Esophagus squamous epithelium (tissue), 4 donors: ENCODE data around the gene PLK4.

ENCODE experiments used
- POLR2A ChIP-seq, 4 donors: fragments of 450-650 bp; IDR thresholded peaks; one replicate each; pipeline ENCODE4 v1.6.1; 2017; ENCODE audit warnings: antibody characterized with exemption in 4 of 4, mild to moderate bottlenecking in 4 of 4, moderate library complexity in 3 of 4
- TF ChIP-seq, protein P1 (sequence below), 6 experiments: fragments of 450-650 bp in 4 of 6; fragments of 200-600 bp in 2 of 6; sonication (generic) in 2 of 6; IDR thresholded peaks; one replicate each; pipeline ENCODE4 v1.5.1; 2016 to 2019; ENCODE audit warnings: antibody characterized with exemption in 6 of 6, mild to moderate bottlenecking in 4 of 6, moderate library complexity in 4 of 6

DNA sequence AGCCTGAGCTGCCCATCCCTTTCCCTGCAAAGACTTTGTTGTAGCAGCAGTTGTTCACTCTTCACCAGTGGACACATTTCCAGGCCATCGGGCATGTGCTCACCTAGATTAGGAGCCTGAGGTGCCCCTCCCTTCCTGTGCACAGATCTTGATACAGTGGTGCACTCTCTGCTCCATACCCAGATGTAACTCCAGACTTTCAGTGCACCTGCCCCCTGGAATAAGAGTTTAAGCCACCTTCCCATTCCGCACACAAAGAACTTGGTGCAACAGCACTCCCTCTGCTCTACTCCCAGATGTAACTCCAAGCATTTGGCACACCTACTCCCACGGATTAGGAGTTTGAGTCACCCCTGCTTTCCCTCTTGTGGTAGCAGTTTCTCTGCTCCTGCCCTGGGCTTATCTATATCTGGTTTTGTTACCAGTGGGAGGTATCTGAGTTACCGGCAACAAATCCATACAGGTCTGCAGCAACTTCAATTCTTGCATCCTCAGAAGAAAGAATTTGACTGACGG lies 36.0 kb upstream of the PLK4 start:
- TF ChIP-seq, protein P1, sequence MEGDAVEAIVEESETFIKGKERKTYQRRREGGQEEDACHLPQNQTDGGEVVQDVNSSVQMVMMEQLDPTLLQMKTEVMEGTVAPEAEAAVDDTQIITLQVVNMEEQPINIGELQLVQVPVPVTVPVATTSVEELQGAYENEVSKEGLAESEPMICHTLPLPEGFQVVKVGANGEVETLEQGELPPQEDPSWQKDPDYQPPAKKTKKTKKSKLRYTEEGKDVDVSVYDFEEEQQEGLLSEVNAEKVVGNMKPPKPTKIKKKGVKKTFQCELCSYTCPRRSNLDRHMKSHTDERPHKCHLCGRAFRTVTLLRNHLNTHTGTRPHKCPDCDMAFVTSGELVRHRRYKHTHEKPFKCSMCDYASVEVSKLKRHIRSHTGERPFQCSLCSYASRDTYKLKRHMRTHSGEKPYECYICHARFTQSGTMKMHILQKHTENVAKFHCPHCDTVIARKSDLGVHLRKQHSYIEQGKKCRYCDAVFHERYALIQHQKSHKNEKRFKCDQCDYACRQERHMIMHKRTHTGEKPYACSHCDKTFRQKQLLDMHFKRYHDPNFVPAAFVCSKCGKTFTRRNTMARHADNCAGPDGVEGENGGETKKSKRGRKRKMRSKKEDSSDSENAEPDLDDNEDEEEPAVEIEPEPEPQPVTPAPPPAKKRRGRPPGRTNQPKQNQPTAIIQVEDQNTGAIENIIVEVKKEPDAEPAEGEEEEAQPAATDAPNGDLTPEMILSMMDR (IDR thresholded peaks at IDR 0.05), result peak in 1 of 6 experiments; percentile 16
- TF ChIP-seq POLR2A (IDR thresholded peaks at IDR 0.05), result no peak
